NCI-H82 (cell line): ENCODE data around the gene C9orf72.
"Not testable (repeated sequence)": the region's sequence is repeated elsewhere in the genome, so short reads cannot be mapped to it uniquely, and the experiment has no call there.

Experiments used
- DNase-seq: peaks from one replicate; lab custom pipeline; 2025; lab: John Stamatoyannopoulos, UW

Gene C9orf72

DNA sequence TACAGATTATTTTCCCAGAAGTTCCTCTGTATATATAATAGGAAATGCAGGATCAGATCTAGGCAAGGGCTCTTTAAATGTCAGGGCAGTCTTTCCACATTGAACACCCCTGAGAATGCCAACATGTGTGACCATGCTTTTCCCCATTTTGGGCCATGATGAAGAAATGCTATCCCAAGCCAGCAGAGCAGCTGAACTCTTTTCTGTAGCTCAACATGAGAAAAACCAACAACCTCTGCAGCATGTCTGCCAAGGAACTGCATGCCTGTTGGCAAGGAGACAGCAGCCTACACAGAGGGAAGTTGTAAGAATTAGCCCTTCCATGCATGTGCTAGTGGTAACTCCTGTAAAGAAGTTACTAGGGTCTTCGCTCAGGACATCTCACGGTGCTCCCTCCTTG, 58.7 kb downstream of the C9orf72 start:
- no peak for DNase-seq

DNA sequence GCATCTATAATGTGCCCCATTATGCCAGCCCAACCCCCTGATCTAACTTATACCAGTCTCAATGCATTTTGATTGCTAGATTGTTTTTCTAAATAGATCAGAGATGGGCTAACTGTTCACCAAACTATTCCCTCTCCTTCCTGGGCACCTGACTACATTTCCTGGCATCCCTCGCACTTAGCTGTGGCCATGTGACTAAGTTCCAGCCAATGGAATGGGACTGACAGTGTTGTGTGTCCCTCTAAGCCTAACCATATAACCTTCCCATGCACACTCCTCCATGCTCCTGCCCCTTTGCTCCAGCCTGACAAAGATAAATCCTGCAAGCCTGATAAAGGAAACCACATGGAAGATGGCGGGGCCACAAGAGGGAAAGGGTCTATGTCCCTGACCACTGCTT, 61.5 kb downstream of the C9orf72 start:
- no peak for DNase-seq

DNA sequence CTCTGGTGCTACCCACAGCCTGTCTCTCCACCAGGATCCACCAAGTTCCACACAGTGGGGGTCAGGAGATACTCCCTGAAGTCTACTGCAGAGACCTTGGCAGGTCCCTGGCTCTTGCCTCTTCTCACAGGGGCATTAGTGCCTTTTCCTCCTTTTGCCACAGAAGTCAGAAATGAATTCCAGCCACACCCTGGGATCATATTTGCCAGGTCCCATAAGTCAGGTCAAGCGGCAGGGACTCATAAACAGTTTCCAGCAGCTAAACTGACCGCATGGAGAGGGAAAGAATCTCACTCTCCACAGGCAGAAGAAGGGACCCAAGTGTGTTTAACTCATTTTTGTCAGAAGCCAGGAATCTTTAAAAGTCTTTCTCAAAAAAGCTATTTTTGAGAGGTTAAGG, 62.5 kb downstream of the C9orf72 start:
- no peak for DNase-seq

DNA sequence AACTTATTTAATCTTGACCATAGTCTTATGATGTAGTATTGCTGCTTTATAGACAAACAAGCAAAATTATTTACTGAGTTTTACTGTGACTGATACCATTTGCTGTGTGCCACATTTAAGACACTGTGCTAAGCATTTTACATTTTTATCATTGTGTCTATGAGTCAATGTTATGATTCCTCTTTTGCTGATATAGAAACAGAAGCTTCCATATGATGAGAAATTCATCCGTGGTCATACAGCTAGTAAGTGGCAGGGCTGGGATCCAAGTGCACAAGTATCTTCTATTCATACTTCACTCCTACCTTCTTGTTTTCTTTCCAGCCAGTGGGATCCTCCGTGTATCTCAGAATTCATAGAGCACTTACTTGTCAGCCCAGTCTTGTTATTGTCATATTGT, 66.3 kb downstream of the C9orf72 start:
- no peak for DNase-seq

DNA sequence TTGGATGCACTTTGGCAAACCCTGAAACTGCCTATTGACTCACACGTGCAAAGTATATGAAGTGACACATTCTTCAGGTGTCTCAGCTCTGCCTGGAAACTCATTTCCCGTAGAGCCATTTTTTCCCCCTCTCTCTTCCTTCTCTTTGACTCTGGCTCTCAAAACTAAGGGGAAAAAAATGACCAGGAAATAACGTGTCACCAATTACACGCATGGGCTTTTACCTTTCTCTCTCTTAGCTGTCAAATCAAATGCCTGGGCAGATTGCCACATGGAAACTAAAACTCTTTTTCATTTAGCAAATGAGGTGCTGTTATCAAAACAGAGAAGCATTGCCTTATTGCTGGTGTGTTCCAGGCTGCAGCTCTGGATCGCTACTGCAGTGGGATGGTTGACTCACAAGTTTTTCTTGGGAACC, 67.5 kb downstream of the C9orf72 start:
- DNase-seq: no peak

DNA sequence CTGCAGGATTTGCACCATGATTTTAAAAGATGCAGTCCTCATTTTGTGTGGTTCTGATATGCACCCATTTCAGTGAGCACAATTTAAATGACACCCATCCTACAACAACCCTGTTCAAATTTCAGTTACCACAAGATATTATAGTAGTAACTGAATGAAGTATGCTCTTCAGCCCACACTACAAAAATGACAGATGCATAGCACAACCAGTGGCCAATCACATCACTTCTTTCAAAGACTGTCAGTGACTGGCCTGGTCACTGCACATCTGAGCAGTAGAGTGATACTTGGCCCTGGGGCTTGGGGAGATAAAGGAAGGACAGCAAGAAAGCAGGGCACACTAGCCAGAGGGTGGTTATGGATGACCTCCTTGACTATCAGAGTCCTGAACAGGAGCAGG, 69.0 kb downstream of the C9orf72 start:
- DNase-seq: no peak

DNA sequence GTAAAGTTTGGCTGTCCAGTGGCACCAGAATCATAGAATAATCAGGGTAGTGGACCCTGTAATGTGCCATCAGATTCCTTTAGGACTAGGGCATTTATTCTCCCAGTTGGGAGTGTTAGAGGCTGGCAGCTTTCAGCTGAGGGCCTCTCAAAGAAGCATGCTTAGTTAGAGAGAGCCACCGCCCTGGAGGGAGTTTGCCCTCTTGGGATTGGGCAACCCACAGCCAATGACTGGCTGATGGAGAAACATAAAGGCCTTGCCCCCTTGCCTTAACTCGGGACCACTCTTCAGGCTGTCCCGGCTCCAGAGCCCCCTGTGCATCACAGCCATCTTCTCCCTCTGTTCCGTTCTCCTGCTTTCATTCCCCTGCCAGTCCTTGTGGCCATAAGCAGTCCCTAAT, 69.7 kb downstream of the C9orf72 start:
- no peak for DNase-seq

DNA sequence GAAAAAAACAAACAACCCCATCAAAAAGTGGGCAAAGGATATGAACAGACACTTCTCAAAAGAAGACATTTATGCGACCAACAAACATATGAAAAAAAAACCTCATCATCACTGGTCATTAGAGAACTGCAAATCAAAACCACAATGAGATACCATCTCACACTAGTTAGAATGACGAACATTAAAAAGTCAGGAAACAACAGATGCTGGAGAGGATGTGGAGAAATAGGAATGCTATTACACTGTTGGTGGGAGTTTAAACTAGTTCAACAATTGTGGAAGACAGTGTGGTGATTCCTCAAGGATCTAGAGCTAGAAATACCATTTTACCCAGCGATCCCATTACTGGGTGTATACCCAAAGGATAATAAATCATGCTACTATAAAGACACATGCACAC, 72.4 kb downstream of the C9orf72 start:
- DNase-seq: not testable (repeated sequence)

DNA sequence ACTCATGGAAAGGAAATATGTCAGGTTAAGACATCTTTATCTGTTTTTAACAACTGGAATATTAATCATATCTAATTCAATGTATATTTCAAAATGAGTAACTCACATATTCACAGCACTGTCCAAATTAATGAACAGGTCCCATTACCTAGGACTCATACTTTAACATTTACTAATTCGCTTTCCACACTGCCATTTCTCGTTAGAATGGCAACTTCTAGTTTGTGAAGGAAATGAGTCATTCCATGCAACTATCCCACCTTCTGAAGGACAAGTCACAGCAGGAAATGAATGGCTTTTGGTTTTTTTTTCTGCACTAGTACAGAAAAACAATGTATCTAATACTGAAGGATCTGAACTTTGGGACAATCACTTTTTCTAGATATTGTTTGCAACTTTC, 73.8 kb downstream of the C9orf72 start:
- no peak for DNase-seq

DNA sequence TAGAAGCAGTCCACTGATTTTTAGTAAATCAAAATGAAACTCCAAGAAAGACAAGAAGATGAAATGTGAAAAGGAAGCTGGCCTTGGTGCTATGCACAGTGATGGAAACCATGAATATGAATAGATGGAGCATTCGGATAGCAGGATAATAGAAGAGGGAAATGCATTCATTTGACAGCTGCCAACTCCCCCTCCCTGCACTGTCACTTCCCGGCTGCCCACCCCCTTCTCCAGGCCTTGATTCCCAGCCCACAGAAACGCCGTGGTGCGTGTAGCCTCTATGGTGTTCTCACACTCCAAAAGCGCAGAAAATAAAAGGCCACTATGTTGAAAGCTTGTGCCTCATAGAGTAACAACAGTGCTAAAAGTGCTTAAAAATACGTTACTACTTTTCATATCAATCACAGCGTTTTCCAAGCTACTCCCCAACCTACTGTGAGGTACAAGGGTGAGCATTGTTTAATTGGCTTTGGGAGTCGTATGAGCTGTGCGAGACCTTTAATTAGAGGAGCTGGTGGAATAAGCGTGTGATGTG, 75.3 kb downstream of the C9orf72 start:
- peak; percentile 76 for DNase-seq
